Activated CD8-positive, alpha-beta T cell treated with anti-CD3 and anti-CD28 coated beads for 36 hours (primary cell): ENCODE data around the gene TLR4. TPM values are rescaled to one million over a fixed set of nuclear protein-coding genes. Genes with fewer than 3 reads are reported as not detected.
A peak's percentile ranks its signal among the peaks of the same experiment; 100 is the strongest.

Experiments
- ATAC-seq: fragments of 200-7000 bp; cut with Tn5 transposase; one replicate; pipeline ENCODE4 v1.10.0; 2021; ENCODE audit warnings: mild to moderate bottlenecking, moderate library complexity
- CTCF ChIA-PET: fragments of 350-600 bp; sonication (Branson Sonifier 250); formaldehyde crosslinking; loops from one replicate; lab custom pipeline; 2021; ENCODE audit warnings: antibody characterized with exemption; lab: Charles Lee
- POLR2A ChIA-PET: fragments of 350-600 bp; sonication (Branson Sonifier 250); formaldehyde crosslinking; loops from one replicate; lab custom pipeline; 2021; ENCODE audit warnings: antibody characterized with exemption; lab: Charles Lee
- DNase-seq: peaks from one replicate; pipeline ENCODE4 v3.0.0-alpha.2; 2020
- H3K27ac Mint-ChIP-seq: one replicate; pipeline ENCODE4 v1.8.0; 2021; ENCODE audit warnings: mild to moderate bottlenecking, mixed read lengths
- H3K27me3 Mint-ChIP-seq: one replicate; pipeline ENCODE4 v1.8.0; 2021; ENCODE audit warnings: mixed read lengths
- H3K36me3 Mint-ChIP-seq: one replicate; pipeline ENCODE4 v1.8.0; 2021; ENCODE audit warnings: low read depth, mixed read lengths
- H3K4me1 Mint-ChIP-seq: one replicate; pipeline ENCODE4 v1.8.0; 2021; ENCODE audit warnings: low read depth, mixed read lengths
- H3K4me3 Mint-ChIP-seq: one replicate; pipeline ENCODE4 v1.8.0; 2021; ENCODE audit warnings: mild to moderate bottlenecking, moderate library complexity, mixed read lengths
- H3K9me3 Mint-ChIP-seq: one replicate; pipeline ENCODE4 v1.8.0; 2021; ENCODE audit warnings: mixed read lengths
- CTCF ChIP-seq: fragments of 200-600 bp; IDR thresholded peaks from one replicate; pipeline ENCODE4 v1.8.0; 2022; ENCODE audit warnings: antibody characterized with exemption, mild to moderate bottlenecking
- intact Hi-C: fragments of 100-400 bp; cut with micrococcal nuclease; formaldehyde crosslinking; loops from one replicate; pipeline ENCODE4 v1.10.0; 2022
- total RNA-seq, 2 experiments: library from RNA; stranded (reverse); gene quantifications; one replicate each; pipeline ENCODE4 v1.2.3, GENCODE V29; 2021

The TLR4 gene
- total RNA-seq, 2 experiments from 2014 or later = not detected

DNA sequence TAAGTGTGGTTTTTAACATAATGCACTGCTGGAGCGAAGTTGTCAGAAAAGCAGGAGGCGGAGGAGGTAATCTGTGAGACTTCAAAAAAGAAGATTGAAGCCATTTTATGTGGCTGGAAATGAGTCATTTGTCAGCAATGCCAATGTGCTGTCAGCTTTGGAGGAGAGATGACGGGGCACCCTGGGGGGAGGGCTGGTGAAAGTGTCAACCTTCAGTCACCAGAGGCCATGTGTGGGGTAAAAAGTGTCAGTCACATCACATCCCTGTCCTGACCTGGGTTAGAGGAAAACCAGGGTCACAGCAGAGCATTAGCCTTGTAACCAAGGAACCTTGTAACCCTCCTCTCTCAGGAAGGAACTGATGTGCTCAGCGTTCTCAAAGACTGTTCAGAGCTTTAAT is 59.1 kb downstream of the TLR4 start:
- Mint-ChIP-seq H3K36me3 (no peaks in the 10 kb centered on the region), H3K4me1 (no peaks in the 10 kb centered on the region), H3K9me3 (no peaks in the 10 kb centered on the region), H3K27ac (no peak overlapping the region), H3K27me3 (peaks cover 13% of the 10 kb centered on the region), H3K4me3 (no peak overlapping the region)
- ATAC-seq (no peak), DNase-seq (peak; percentile 20)
- CTCF ChIA-PET = no interaction called here
- intact Hi-C loops = no loop called here
- POLR2A ChIA-PET = no interaction called here
- TF ChIP-seq CTCF = no peak

GRCh38 chr9:117768750-117769395 is 64.7 kb downstream of the TLR4 start:
- H3K4me1 Mint-ChIP-seq = no peaks in the 10 kb centered on the region
- ATAC-seq (no peak), DNase-seq (no peak)
- H3K4me3 Mint-ChIP-seq = no peak overlapping the region
- ChIA-PET CTCF (no interaction called here), POLR2A (no interaction called here)
- H3K27me3 Mint-ChIP-seq = peaks cover 23% of the 10 kb centered on the region
- intact Hi-C loops = no loop called here
- H3K9me3 Mint-ChIP-seq = no peaks in the 10 kb centered on the region
- TF ChIP-seq CTCF = no peak
- H3K27ac Mint-ChIP-seq = no peak overlapping the region
- H3K36me3 Mint-ChIP-seq = no peaks in the 10 kb centered on the region

GRCh38 chr9:117771136-117771535 is 66.9 kb downstream of the TLR4 start:
- ATAC-seq (no peak), DNase-seq (no peak)
- H3K4me1 Mint-ChIP-seq = no peaks in the 10 kb centered on the region
- intact Hi-C loops = no loop called here
- POLR2A ChIA-PET = no interaction called here
- CTCF ChIA-PET = no interaction called here
- H3K27me3 Mint-ChIP-seq = peaks cover 27% of the 10 kb centered on the region
- H3K27ac Mint-ChIP-seq = no peak overlapping the region
- no peaks in the 10 kb centered on the region for H3K36me3 Mint-ChIP-seq
- no peaks in the 10 kb centered on the region for H3K9me3 Mint-ChIP-seq
- no peak for TF ChIP-seq CTCF
- no peak overlapping the region for H3K4me3 Mint-ChIP-seq

DNA sequence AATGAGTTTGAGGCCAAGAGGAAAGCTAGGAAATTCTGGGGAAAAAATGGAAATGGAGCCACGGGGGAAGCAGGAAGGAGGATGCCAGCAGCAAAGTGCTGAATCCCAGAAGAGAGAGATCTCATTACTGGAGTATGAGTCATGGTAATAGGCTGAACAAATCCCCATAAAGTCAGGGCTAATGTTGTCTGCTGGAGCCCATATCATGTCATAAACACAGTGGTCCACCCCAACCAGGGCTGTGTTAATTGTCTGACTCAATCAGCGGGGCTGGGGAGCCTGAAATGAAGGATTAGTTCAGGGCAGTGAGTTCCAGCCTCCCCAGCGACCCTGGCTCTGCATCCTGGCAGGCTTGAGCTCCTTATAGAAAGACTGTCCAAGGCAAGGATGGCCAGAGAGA is 68.8 kb downstream of the TLR4 start:
- TF ChIP-seq CTCF = no peak
- Mint-ChIP-seq H3K27ac (no peak overlapping the region), H3K9me3 (no peaks in the 10 kb centered on the region), H3K36me3 (no peaks in the 10 kb centered on the region), H3K4me1 (no peaks in the 10 kb centered on the region), H3K27me3 (peaks cover 23% of the 10 kb centered on the region), H3K4me3 (no peak overlapping the region)
- DNase-seq (no peak), ATAC-seq (no peak)
- POLR2A ChIA-PET = no interaction called here
- intact Hi-C loops = no loop called here
- CTCF ChIA-PET = no interaction called here
